OCI-LY1 (cell line): Measurements from ENCODE around the gene SPRED1.

Source experiments
- EZH2 ChIP-seq: fragments of 200-600 bp; sonication (generic), shearing (Covaris generic); IDR thresholded peaks from 2 replicates; pipeline ENCODE4 v1.8.0; 2017; ENCODE audit warnings: borderline replicate concordance, mixed run types, mild to moderate bottlenecking, antibody characterized with exemption, low read length, moderate library complexity, mixed read lengths
- TF ChIP-seq, protein P1 (sequence below): fragments of 200-600 bp; sonication (generic), shearing (Covaris generic); IDR thresholded peaks from 2 replicates; pipeline ENCODE4 v1.5.1; 2017; ENCODE audit warnings: mild to moderate bottlenecking, antibody characterized with exemption, low read length, moderate library complexity, mixed read lengths

GRCh38 chr15:38274135-38274534, 21.5 kb downstream of the SPRED1 start:
- no peak for TF ChIP-seq EZH2
- TF ChIP-seq, protein P1, sequence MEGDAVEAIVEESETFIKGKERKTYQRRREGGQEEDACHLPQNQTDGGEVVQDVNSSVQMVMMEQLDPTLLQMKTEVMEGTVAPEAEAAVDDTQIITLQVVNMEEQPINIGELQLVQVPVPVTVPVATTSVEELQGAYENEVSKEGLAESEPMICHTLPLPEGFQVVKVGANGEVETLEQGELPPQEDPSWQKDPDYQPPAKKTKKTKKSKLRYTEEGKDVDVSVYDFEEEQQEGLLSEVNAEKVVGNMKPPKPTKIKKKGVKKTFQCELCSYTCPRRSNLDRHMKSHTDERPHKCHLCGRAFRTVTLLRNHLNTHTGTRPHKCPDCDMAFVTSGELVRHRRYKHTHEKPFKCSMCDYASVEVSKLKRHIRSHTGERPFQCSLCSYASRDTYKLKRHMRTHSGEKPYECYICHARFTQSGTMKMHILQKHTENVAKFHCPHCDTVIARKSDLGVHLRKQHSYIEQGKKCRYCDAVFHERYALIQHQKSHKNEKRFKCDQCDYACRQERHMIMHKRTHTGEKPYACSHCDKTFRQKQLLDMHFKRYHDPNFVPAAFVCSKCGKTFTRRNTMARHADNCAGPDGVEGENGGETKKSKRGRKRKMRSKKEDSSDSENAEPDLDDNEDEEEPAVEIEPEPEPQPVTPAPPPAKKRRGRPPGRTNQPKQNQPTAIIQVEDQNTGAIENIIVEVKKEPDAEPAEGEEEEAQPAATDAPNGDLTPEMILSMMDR = no peak
